Neural cell (in vitro differentiated cells): ENCODE results near the gene TTC8.

ENCODE experiments used
- POLR2AphosphoS5 ChIP-seq: IDR thresholded peaks from 2 replicates; pipeline ENCODE4 v1.6.1; 2012
- REST ChIP-seq: IDR thresholded peaks from 2 replicates; pipeline ENCODE4 v1.6.1; 2012; ENCODE audit warnings: borderline replicate concordance
- TF ChIP-seq, protein P1 (sequence below): fragments of 450-650 bp; IDR thresholded peaks from 2 replicates; pipeline ENCODE4 v1.5.1; 2014; ENCODE audit warnings: antibody characterized with exemption, mild to moderate bottlenecking, moderate library complexity; ENCODE audit not compliant: poor library complexity, severe bottlenecking

DNA sequence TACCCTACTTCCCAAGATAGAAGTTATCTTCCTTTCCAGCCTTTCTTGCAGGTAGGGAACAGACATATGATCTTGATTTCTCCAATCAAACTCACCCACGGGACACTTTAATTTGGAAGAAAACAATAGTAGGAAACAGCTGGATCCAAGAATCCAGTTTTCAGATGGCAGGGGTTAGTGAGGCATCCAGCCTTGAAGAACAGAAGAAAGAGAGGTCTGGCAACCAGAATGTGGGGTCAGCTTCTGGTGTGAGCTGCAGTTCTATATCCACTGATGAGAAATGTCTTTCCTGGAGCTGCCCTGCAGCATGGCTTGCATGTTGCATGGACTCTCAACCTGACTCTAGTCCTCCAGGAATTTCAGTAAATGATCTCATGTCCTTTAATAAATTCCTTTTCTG is 83.8 kb downstream of the TTC8 start:
- TF ChIP-seq, protein P1, sequence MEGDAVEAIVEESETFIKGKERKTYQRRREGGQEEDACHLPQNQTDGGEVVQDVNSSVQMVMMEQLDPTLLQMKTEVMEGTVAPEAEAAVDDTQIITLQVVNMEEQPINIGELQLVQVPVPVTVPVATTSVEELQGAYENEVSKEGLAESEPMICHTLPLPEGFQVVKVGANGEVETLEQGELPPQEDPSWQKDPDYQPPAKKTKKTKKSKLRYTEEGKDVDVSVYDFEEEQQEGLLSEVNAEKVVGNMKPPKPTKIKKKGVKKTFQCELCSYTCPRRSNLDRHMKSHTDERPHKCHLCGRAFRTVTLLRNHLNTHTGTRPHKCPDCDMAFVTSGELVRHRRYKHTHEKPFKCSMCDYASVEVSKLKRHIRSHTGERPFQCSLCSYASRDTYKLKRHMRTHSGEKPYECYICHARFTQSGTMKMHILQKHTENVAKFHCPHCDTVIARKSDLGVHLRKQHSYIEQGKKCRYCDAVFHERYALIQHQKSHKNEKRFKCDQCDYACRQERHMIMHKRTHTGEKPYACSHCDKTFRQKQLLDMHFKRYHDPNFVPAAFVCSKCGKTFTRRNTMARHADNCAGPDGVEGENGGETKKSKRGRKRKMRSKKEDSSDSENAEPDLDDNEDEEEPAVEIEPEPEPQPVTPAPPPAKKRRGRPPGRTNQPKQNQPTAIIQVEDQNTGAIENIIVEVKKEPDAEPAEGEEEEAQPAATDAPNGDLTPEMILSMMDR, result no peak
- TF ChIP-seq REST (no peak), POLR2AphosphoS5 (no peak)
